K562 (cell line): ENCODE measurements around the gene TEX53. TPM values are rescaled to one million over a fixed set of nuclear protein-coding genes. Genes with fewer than 3 reads are reported as not detected.

Experiments
- ATAC-seq: fragments of 200-7000 bp; cut with Tn5 transposase; 3 replicates; pipeline ENCODE4 v1.9.1; 2020; ENCODE audit warnings: moderate library complexity
- BruUV-seq: library from RNA; stranded (reverse); fragments of 400-500 nt; replicated peaks from 2 replicates; lab custom pipeline; 2021; lab: Mats Ljungman, UMichigan
- CTCF ChIA-PET: fragments of 300-600 bp; formaldehyde crosslinking; extraction: SDS; loops from one replicate; lab custom pipeline; 2021; ENCODE audit warnings: low intra/inter-chr PET ratio; lab: Yijun Ruan, JAX
- POLR2A ChIA-PET: fragments of 300-600, 350-650 bp; sonication (Branson Sonifier 250); formaldehyde crosslinking; extraction: SDS; loops from one replicate; lab custom pipeline; 2021; ENCODE audit warnings: antibody characterized with exemption, inconsistent platforms; lab: Yijun Ruan, JAX
- DNase-seq, 4 experiments: peaks; one replicate each; pipeline versions ENCODE4 v3.0.0 to v3.0.0-alpha.2; 2011 to 2018; ENCODE audit warnings: low spot score in 3 of 4, mixed read lengths in 3 of 4; ENCODE audit errors: extremely low read depth in 1 of 4
- FAIRE-seq: peaks from 2 replicates; lab custom pipeline; 2011; peaks lifted over from hg19 to GRCh38; lab: Jason Lieb, UNC
- H2AFZ ChIP-seq: 2 replicates; pipeline ENCODE4 v1.6.0; 2011; ENCODE audit warnings: low read depth, low read length, control low read depth, inconsistent platforms
- H3K27ac ChIP-seq: fragments of 200-600 bp; 3 replicates; pipeline ENCODE4 v1.8.0; 2011; ENCODE audit warnings: low read depth, mild to moderate bottlenecking, control low read depth, inconsistent platforms, low read length, moderate library complexity, mixed read lengths; ENCODE audit errors: extremely low read depth
- H3K27me3 ChIP-seq, 2 experiments: fragments of 300-600 bp in 1 of 2; 2 replicates in 1 of 2; 3 replicates in 1 of 2; pipeline versions ENCODE4 v1.6.0 to v1.8.0; 2011; ENCODE audit warnings: inconsistent platforms in 2 of 2, low read length in 2 of 2, mild to moderate bottlenecking in 1 of 2, mixed read lengths in 1 of 2, moderate library complexity in 1 of 2; ENCODE audit not compliant: control insufficient read depth in 2 of 2, insufficient read depth in 2 of 2
- H3K36me3 ChIP-seq: fragments of 300-600 bp; 3 replicates; pipeline ENCODE4 v1.8.0; 2011; ENCODE audit warnings: mild to moderate bottlenecking, low read length, inconsistent platforms; ENCODE audit not compliant: control insufficient read depth, insufficient read depth
- H3K4me1 ChIP-seq, 2 experiments: fragments of 200-600 bp in 1 of 2; replicated peaks in 1 of 2; 2 replicates in 1 of 2; 3 replicates in 1 of 2; pipeline versions ENCODE4 v1.5.1 to v1.8.0; 2011; ENCODE audit warnings: inconsistent platforms in 2 of 2, low read length in 2 of 2, mild to moderate bottlenecking in 1 of 2, mixed read lengths in 1 of 2, moderate library complexity in 1 of 2; ENCODE audit not compliant: control insufficient read depth in 2 of 2, insufficient read depth in 2 of 2
- H3K4me2 ChIP-seq: 2 replicates; pipeline ENCODE4 v1.6.1; 2011; ENCODE audit warnings: low read length, control low read depth, inconsistent platforms, mixed read lengths; ENCODE audit not compliant: insufficient read depth
- H3K4me3 ChIP-seq: fragments of 200-600 bp; sonication (generic), shearing (Covaris generic); 2 replicates; pipeline ENCODE4 v1.5.1; 2016; ENCODE audit warnings: control low read depth, inconsistent platforms
- H3K79me2 ChIP-seq: fragments of 200-600 bp; 3 replicates; pipeline ENCODE4 v1.8.0; 2011; ENCODE audit warnings: low read length, inconsistent platforms; ENCODE audit not compliant: control insufficient read depth, insufficient read depth
- H3K9ac ChIP-seq, 2 experiments: 2 replicates each; pipeline versions ENCODE4 v1.6.0 to v1.6.1; 2011; ENCODE audit warnings: low read depth in 2 of 2, low read length in 2 of 2, control low read depth in 1 of 2, inconsistent platforms in 1 of 2, mild to moderate bottlenecking in 1 of 2, mixed read lengths in 1 of 2; ENCODE audit not compliant: insufficient read depth in 1 of 2
- H3K9me1 ChIP-seq: one replicate; pipeline ENCODE4 v1.6.0; 2011; ENCODE audit warnings: inconsistent platforms, mild to moderate bottlenecking, low read length, moderate library complexity; ENCODE audit not compliant: control insufficient read depth, insufficient read depth
- H3K9me3 ChIP-seq: replicated peaks from 2 replicates; pipeline ENCODE4 v1.5.1; 2011; ENCODE audit warnings: low read depth, low read length, inconsistent platforms; ENCODE audit not compliant: control insufficient read depth, insufficient read depth
- H4K20me1 ChIP-seq: replicated peaks from 2 replicates; pipeline ENCODE4 v1.6.1; 2011; ENCODE audit warnings: low read length, inconsistent platforms, mixed read lengths; ENCODE audit not compliant: control insufficient read depth, insufficient read depth
- NCOR1 ChIP-seq: fragments of 450-650 bp; IDR thresholded peaks from 2 replicates; pipeline ENCODE4 v1.6.1; 2016; ENCODE audit warnings: mild to moderate bottlenecking, moderate library complexity
- NR2C1 ChIP-seq, 2 experiments: fragments of 450-650 bp; IDR thresholded peaks; 2 replicates each; pipeline ENCODE4 v1.6.1; 2017; ENCODE audit warnings: mild to moderate bottlenecking in 2 of 2, antibody characterized with exemption in 1 of 2, inconsistent platforms in 1 of 2, missing compliant biosample characterization in 1 of 2, missing genetic modification characterization in 1 of 2
- XRCC3 ChIP-seq: fragments of 450-650 bp; IDR thresholded peaks from 2 replicates; pipeline ENCODE4 v1.6.1; 2017; ENCODE audit warnings: mild to moderate bottlenecking, moderate library complexity
- ZBTB5 ChIP-seq: fragments of 450-650 bp; IDR thresholded peaks from 2 replicates; pipeline ENCODE4 v1.6.1; 2017; ENCODE audit warnings: antibody characterized with exemption
- ZKSCAN3 ChIP-seq: fragments of 250-450 bp; sonication (Bioruptor Pico); IDR thresholded peaks from 2 replicates; pipeline ENCODE4 v1.4.0; 2020
- in situ Hi-C: fragments of 300-500 bp; cut with MboI; formaldehyde crosslinking; loops from 4 replicates; pipeline ENCODE4 v1.15.0; 2018; ENCODE audit warnings: inconsistent platforms, mixed read lengths
- intact Hi-C: fragments of 100-400 bp; cut with micrococcal nuclease; formaldehyde crosslinking; loops from 2 replicates; pipeline ENCODE4 v1.14.2; 2022
- polyA plus RNA-seq, 8 experiments: library from polyadenylated mRNA; depleted of rRNA in 4 of 8; stranded (reverse) in 5 of 8; unstranded in 3 of 8; fragments of >200 nt; fragmentation: Nextera tagmentation in 2 of 8; fragmentation: Illumina TruSeq in 1 of 8; extraction: Ambion mirVana in 2 of 8; extraction: Trizol in 1 of 8; gene quantifications; 2 replicates each; pipeline versions ENCODE4 v1.2.1 to v1.2.3, GENCODE V29; 2011 to 2014; ENCODE audit warnings: inconsistent platforms in 1 of 8, missing spikeins in 1 of 8
- total RNA-seq, 7 experiments: library from RNA; depleted of rRNA in 6 of 7; stranded (reverse); fragments of >200 nt in 6 of 7; fragmentation: Illumina TruSeq in 2 of 7; extraction: Trizol in 2 of 7; gene quantifications; 2 replicates each; pipeline versions ENCODE4 v1.2.1 to v1.2.3, GENCODE V29; 2011 to 2021; ENCODE audit warnings: low replicate concordance in 1 of 7

The TEX53 gene
- total and polyA plus RNA-seq, 9 of the 15 experiments (the other 6 are each of a cell fraction or from before 2014, with no cell fraction given): not detected

- Histone ChIP-seq H3K27me3 (peaks cover 0 to 4% of the 10 kb centered on the region in 2 experiments; a peak in 2 of 5 replicates), H3K36me3 (no peaks in the 10 kb centered on the region), H3K27ac (no peak overlapping the region), H2AFZ (no peak overlapping the region), H3K4me3 (no peak overlapping the region), H3K9ac (no peak overlapping the region), H3K4me2 (no peak overlapping the region), H3K9me3 (no peaks in the 10 kb centered on the region), H3K4me1 (peaks cover 0 to 3% of the 10 kb centered on the region in 2 experiments; a peak in 1 of 5 replicates), H4K20me1 (no peaks in the 10 kb centered on the region), H3K79me2 (no peaks in the 10 kb centered on the region), H3K9me1 (no peaks in the 10 kb centered on the region)
- FAIRE-seq (no peak), DNase-seq (no peak), ATAC-seq (no peak)
- in situ Hi-C loops (no loop called here), intact Hi-C loops (no loop called here)
- ChIA-PET CTCF (interaction anchor here (0.6 kb wide), 1 partner anchor 10 kb away, joined by 3 read pairs; no protein-coding TSS in a partner anchor), POLR2A (no interaction called here)
- no peak for TF ChIP-seq XRCC3
- no peak for TF ChIP-seq ZKSCAN3 (CRISPR knock-in tag)
- no peak for TF ChIP-seq NCOR1
- no peak for TF ChIP-seq NR2C1 (IDR thresholded peaks at IDR 0.05)
- no peak for TF ChIP-seq NR2C1 (tag; IDR thresholded peaks at IDR 0.05)
- TF ChIP-seq ZBTB5: no peak
- no TSS peak for BruUV-seq
Measured at GRCh38 chr9:114678795-114679194, 21.2 kb upstream of the TEX53 start.
